Measurements from ENCODE around the gene CFAP210.

- TF ChIP-seq IRF3 (IDR thresholded peaks at IDR 0.05) (no peak), FOXM1 (IDR thresholded peaks at IDR 0.05; ENCODE audit: low read depth, low read length) (no peak), CEBPB (IDR thresholded peaks at IDR 0.05; ENCODE audit: borderline replicate concordance in 1 of 2, low read depth in 2 of 2, low read length in 2 of 2) (no peak), POLR2AphosphoS5 (IDR thresholded peaks at IDR 0.05; ENCODE audit: low read length) (no peak), ZNF274 (IDR thresholded peaks at IDR 0.05; ENCODE audit: insufficient read depth, insufficient read length) (no peak), TCF12 (IDR thresholded peaks at IDR 0.05; ENCODE audit: low read depth, low read length) (no peak), NR2C2 (IDR thresholded peaks at IDR 0.05; ENCODE audit: borderline replicate concordance, control insufficient read depth, insufficient read length, low read depth) (no peak), RUNX3 (IDR thresholded peaks at IDR 0.05; ENCODE audit: low read length) (no peak), BACH1 (IDR thresholded peaks at IDR 0.05; ENCODE audit: borderline replicate concordance) (no peak), POLR2A (IDR thresholded peaks at IDR 0.05; ENCODE audit: low read depth, low read length) (no peak)
Measured at GRCh38 chr2:169670937-169671336, 23.3 kb downstream of the CFAP210 start.

Data from GM12878 (cell line).